GM10266 (cell line): ENCODE results near the gene COL28A1.

Experiments
- DNase-seq: peaks from one replicate; pipeline ENCODE4 v3.0.0; 2012; ENCODE audit errors: extremely low spot score
- TF ChIP-seq, protein P1 (sequence below): IDR thresholded peaks from 2 replicates; pipeline ENCODE4 v1.5.1; 2012; ENCODE audit warnings: mild to moderate bottlenecking, low read depth; ENCODE audit not compliant: control insufficient read depth, insufficient read depth; ENCODE audit errors: missing control alignments

Gene COL28A1

DNA sequence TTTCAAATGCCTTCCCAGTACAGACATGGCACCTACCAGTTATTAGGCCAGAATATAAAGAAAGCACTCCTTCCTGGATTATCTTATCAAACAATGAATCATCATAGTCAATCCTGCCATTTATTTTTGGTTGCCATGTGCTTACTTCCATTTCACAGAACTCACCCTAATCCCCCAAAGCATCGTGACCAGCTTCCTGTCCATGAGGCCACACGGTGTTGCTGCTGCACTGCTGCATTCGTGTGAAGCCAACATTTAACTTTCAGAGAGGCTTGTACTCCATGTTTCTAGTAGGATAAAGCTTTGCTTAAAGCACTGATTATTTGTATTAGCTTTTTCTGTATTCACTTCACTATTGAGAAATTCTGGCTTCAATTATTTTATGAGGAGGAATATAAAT lies 14.4 kb downstream of the COL28A1 start:
- no peak for DNase-seq
- TF ChIP-seq, protein P1, sequence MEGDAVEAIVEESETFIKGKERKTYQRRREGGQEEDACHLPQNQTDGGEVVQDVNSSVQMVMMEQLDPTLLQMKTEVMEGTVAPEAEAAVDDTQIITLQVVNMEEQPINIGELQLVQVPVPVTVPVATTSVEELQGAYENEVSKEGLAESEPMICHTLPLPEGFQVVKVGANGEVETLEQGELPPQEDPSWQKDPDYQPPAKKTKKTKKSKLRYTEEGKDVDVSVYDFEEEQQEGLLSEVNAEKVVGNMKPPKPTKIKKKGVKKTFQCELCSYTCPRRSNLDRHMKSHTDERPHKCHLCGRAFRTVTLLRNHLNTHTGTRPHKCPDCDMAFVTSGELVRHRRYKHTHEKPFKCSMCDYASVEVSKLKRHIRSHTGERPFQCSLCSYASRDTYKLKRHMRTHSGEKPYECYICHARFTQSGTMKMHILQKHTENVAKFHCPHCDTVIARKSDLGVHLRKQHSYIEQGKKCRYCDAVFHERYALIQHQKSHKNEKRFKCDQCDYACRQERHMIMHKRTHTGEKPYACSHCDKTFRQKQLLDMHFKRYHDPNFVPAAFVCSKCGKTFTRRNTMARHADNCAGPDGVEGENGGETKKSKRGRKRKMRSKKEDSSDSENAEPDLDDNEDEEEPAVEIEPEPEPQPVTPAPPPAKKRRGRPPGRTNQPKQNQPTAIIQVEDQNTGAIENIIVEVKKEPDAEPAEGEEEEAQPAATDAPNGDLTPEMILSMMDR, result peak; percentile 31

DNA sequence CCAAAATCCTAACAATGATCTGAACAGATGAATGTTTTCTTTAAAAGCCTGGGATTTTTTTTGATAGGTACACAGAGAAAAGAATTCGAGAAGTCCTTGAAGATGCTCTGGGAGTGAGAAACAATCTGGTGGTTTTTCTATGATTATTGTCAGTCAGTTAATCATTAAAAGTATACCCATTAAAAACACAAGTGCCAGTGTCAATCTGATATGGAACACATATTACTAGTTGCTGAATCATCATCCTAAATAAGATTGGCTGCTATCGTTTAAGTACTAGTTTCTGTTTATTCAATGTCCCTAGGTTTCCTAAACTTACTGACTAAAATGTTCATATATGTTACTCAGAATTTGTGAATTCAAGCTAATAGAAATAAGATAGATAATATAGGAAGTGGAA lies 16.1 kb downstream of the COL28A1 start:
- no peak for DNase-seq
- TF ChIP-seq, protein P1, result no peak

DNA sequence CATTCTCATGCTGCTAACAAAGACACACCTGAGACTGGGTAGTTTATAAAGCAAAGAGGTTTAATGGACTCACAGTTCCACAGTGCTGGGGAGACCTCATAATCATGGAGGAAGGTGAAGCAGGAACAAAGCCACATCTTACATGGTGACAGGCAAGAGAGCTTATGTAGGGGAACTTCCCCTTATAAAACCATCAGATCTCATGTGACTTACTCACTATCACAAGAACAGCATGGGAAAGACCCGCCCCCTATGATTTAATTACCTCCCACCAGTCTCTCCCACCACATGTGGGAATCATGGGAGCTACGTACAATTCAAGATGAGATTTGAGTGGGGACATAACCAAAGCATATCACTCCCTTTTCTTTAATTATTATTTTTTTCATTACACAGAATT lies 16.6 kb downstream of the COL28A1 start:
- no peak for DNase-seq
- TF ChIP-seq, protein P1, result no peak

DNA sequence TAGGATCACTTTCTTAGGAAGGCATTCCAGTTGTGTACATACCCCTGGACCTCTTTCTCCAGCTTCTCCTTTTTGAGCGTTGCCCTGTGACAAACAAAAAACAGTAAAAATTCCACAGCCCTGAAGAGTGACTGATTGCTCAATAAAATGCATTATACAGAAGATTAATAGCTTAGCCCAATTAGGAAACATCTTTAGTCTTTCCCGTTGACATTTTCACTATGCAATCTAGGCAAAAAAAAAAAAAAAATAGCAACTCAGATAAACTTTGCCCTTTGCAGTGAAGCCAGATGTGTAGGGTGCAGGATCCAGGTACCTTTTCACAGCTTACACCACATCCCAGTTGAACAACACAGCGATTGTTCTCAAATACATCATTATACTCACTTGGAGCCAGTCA lies 17.9 kb downstream of the COL28A1 start:
- TF ChIP-seq, protein P1, result no peak
- DNase-seq, result no peak

DNA sequence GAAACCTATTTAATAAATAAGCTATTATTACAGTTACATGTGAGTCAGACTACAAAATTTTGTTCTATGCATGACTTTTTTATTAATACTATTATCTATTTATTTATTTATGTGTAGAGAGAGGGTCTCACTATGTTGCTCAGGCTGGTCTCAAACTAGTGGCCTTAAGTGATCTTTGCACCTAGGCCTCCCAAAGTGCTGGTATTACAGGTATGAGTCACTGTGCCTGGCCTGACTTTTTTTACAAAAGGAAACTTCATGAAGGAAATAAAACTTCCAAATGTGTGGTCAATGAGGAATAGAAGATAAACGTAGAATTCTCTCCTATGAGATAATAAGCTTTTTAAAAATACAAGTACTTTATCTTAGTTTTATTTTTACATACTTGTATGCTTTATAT lies 19.0 kb downstream of the COL28A1 start:
- no peak for DNase-seq
- TF ChIP-seq, protein P1, result no peak

DNA sequence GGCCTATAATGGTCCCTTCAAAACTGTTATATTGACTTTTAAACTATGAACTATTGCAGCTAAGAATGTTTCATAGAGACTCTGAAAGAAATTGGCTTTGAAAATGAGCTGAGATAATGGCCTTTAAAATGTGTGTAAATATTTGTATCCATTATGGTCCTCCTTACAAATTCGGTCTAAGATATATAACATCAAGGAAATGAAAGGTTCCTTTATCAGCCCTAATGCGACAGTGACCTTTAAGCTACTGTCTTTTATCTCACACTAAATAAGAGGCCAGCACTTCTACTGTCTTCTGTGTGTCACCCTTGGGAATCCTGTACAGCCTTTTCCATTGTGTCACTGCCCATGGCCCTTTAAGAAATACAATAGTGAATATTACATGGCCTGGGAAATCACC lies 19.5 kb downstream of the COL28A1 start:
- TF ChIP-seq, protein P1, result no peak
- no peak for DNase-seq

DNA sequence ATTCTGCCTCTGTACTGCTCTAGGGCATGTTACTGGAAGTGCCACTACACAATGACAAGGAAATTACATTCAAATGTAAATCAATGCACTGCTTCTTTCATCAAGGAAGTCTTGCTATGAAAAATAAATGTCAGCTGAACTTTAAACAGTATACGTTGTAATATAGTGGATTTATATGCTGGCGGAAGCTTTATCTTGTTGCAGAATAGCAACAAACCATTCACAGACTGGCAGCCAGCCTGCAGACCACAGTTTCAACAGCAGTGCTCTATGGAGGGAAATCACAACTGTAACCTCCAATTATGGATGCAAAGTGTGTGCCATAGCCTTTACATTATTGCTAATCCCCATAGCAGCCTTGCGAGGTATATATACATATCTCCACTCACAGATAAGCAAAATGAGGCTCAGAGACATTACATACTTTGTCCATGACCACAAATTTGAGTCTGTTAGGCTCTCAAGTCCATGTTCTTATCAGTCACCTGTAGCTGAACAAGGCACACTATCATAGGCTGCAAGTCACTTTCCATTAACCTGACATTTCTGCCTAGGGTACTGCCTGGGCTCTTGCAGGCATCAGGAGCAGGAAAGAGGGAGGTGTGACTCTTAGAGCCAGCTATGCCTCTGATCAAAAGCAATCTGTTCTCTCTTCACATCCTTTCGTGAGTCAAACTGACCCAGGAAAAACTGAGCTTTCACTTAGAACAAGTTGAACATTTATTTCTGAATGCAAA lies 22.6 kb downstream of the COL28A1 start:
- TF ChIP-seq, protein P1, result no peak

More for the DNA sequence above, 22.6 kb downstream of the COL28A1 start:
- DNase-seq, result no peak
